Endothelial cell of umbilical vein (primary cell): Measurements from ENCODE around the gene SMAD3. TPM values are rescaled to one million over a fixed set of nuclear protein-coding genes. Genes with fewer than 3 reads are reported as not detected.

ENCODE experiments used
- BruUV-seq: library from RNA; stranded (reverse); fragments of 400-500 nt; replicated peaks from 2 replicates; lab custom pipeline; 2021; lab: Mats Ljungman, UMichigan
- CTCF ChIA-PET: fragments of 300-600, 350-600 bp; sonication (Branson Sonifier 250); formaldehyde crosslinking; loops from one replicate; lab custom pipeline; 2021; ENCODE audit warnings: antibody characterized with exemption, inconsistent platforms; lab: Charles Lee
- POLR2A ChIA-PET: fragments of 300-600, 350-600 bp; sonication (Branson Sonifier 250); formaldehyde crosslinking; loops from one replicate; lab custom pipeline; 2021; ENCODE audit warnings: antibody characterized with exemption, inconsistent platforms; lab: Charles Lee
- DNase-seq: peaks from one replicate; pipeline ENCODE4 v3.0.0-alpha.2; 2011; ENCODE audit warnings: low read depth, low spot score
- FAIRE-seq: peaks from 2 replicates; lab custom pipeline; 2011; peaks lifted over from hg19 to GRCh38; lab: Jason Lieb, UNC
- H2AFZ ChIP-seq: 2 replicates; pipeline ENCODE4 v1.6.0; 2012; ENCODE audit warnings: low read depth, low read length, control low read depth, inconsistent platforms
- H3K27ac ChIP-seq: 2 replicates; pipeline ENCODE4 v1.5.1; 2011; ENCODE audit warnings: low read depth, mild to moderate bottlenecking, control low read depth, low read length, moderate library complexity; ENCODE audit not compliant: insufficient read depth
- H3K27me3 ChIP-seq, 2 experiments: 2 replicates each; pipeline versions ENCODE4 v1.6.0 to v1.6.1; 2011; ENCODE audit warnings: low read length in 2 of 2, mixed read lengths in 1 of 2; ENCODE audit not compliant: control insufficient read depth in 2 of 2, insufficient read depth in 2 of 2
- H3K36me3 ChIP-seq, 2 experiments: 2 replicates in 1 of 2; 3 replicates in 1 of 2; pipeline ENCODE4 v1.5.1; 2011; ENCODE audit warnings: low read length in 2 of 2, mild to moderate bottlenecking in 1 of 2, moderate library complexity in 1 of 2; ENCODE audit not compliant: control insufficient read depth in 2 of 2, insufficient read depth in 2 of 2; ENCODE audit errors: extremely low read depth in 1 of 2
- H3K4me1 ChIP-seq: 3 replicates; pipeline ENCODE4 v1.5.1; 2011; ENCODE audit warnings: mild to moderate bottlenecking, low read length; ENCODE audit not compliant: control insufficient read depth, insufficient read depth; ENCODE audit errors: extremely low read depth
- H3K4me2 ChIP-seq: 2 replicates; pipeline ENCODE4 v1.6.1; 2011; ENCODE audit warnings: low read length, control low read depth, mixed read lengths; ENCODE audit not compliant: insufficient read depth
- H3K4me3 ChIP-seq, 3 experiments: fragments of 200-600 bp in 1 of 3; sonication (generic), shearing (Covaris generic) in 1 of 3; replicated peaks in 1 of 3; 2 replicates each; pipeline ENCODE4 v1.5.1; 2011 to 2016; ENCODE audit warnings: control low read depth in 3 of 3, low read length in 3 of 3, mild to moderate bottlenecking in 2 of 3, inconsistent platforms in 1 of 3, low read depth in 1 of 3, moderate library complexity in 1 of 3; ENCODE audit not compliant: insufficient read depth in 1 of 3
- H3K79me2 ChIP-seq: 2 replicates; pipeline ENCODE4 v1.6.0; 2012; ENCODE audit warnings: low read length, inconsistent platforms; ENCODE audit not compliant: control insufficient read depth, insufficient read depth
- H3K9ac ChIP-seq: replicated peaks from 2 replicates; pipeline ENCODE3; 2011; ENCODE audit warnings: low read length, control low read depth; ENCODE audit not compliant: insufficient read depth; ENCODE audit errors: extremely low read depth
- H3K9me1 ChIP-seq: replicated peaks from 3 replicates; pipeline ENCODE4 v1.6.0; 2011; ENCODE audit warnings: mild to moderate bottlenecking, low read length; ENCODE audit not compliant: control insufficient read depth, insufficient read depth; ENCODE audit errors: extremely low read depth
- H3K9me3 ChIP-seq: replicated peaks from 2 replicates; pipeline ENCODE4 v1.5.1; 2012; ENCODE audit warnings: low read length, inconsistent platforms; ENCODE audit not compliant: control insufficient read depth, insufficient read depth
- H4K20me1 ChIP-seq: replicated peaks from 2 replicates; pipeline ENCODE3; 2011; ENCODE audit warnings: mild to moderate bottlenecking, low read length; ENCODE audit not compliant: control insufficient read depth, insufficient read depth; ENCODE audit errors: extremely low read depth
- EZH2 ChIP-seq: IDR thresholded peaks from 2 replicates; pipeline ENCODE4 v1.6.1; 2012; ENCODE audit warnings: borderline replicate concordance, low read depth, mild to moderate bottlenecking, moderate library complexity, low read length, inconsistent platforms; ENCODE audit not compliant: severe bottlenecking
- FOS ChIP-seq: IDR thresholded peaks from 2 replicates; pipeline ENCODE4 v1.6.1; 2011; ENCODE audit warnings: mild to moderate bottlenecking, low read length, moderate library complexity, borderline replicate concordance; ENCODE audit not compliant: insufficient read depth
- GATA2 ChIP-seq: IDR thresholded peaks from 2 replicates; pipeline ENCODE4 v1.7.0; 2011; ENCODE audit warnings: low read depth, mild to moderate bottlenecking, moderate library complexity, mixed read lengths, low read length; ENCODE audit not compliant: insufficient read length, insufficient read depth
- JUN ChIP-seq: IDR thresholded peaks from 2 replicates; pipeline ENCODE4 v1.6.1; 2011; ENCODE audit warnings: borderline replicate concordance, low read depth; ENCODE audit not compliant: insufficient read length, insufficient read depth
- MAX ChIP-seq: IDR thresholded peaks from 2 replicates; pipeline ENCODE4 v1.6.1; 2011; ENCODE audit not compliant: insufficient read depth, insufficient read length
- MYC ChIP-seq: IDR thresholded peaks from one replicate; pipeline ENCODE4 v1.6.1; 2011; ENCODE audit warnings: mild to moderate bottlenecking, low read depth, low read length
- POLR2A ChIP-seq: IDR thresholded peaks from 2 replicates; pipeline ENCODE4 v1.6.1; 2012; ENCODE audit warnings: low read depth, mild to moderate bottlenecking, control low read depth, low read length
- POLR2AphosphoS5 ChIP-seq: IDR thresholded peaks from 2 replicates; pipeline ENCODE4 v1.6.1; 2012; ENCODE audit warnings: low read depth, mild to moderate bottlenecking, control low read depth, low read length, moderate library complexity; ENCODE audit not compliant: insufficient read depth
- dilution Hi-C: fragments of 300-500 bp; cut with MboI; formaldehyde crosslinking; loops from one replicate; pipeline ENCODE4 v1.15.0; 2019; ENCODE audit warnings: low sequenced_read_pairs; ENCODE audit not compliant: extremely low pct_ligation_motif_present
- intact Hi-C: fragments of 100-400 bp; cut with micrococcal nuclease; formaldehyde crosslinking; loops from one replicate; pipeline ENCODE4 v1.10.0; 2022
- polyA plus RNA-seq, 4 experiments: library from polyadenylated mRNA; depleted of rRNA in 3 of 4; stranded (reverse) in 3 of 4; unstranded in 1 of 4; fragments of >200 nt; gene quantifications; 2 replicates each; pipeline versions ENCODE4 v1.2.1 to v1.2.3, GENCODE V29; 2011 to 2012; ENCODE audit warnings: missing spikeins in 1 of 4
- total RNA-seq: library from RNA; stranded (reverse); gene quantifications from 2 replicates; pipeline ENCODE4 v1.2.3, GENCODE V29; 2021
- TF ChIP-seq, protein P1 (sequence below), 2 donors: IDR thresholded peaks; 1 replicate in 1 of 2; 2 replicates in 1 of 2; pipeline ENCODE4 v1.5.1; 2011; ENCODE audit warnings: low read length in 2 of 2, mild to moderate bottlenecking in 2 of 2, moderate library complexity in 2 of 2, control low read depth in 1 of 2, inconsistent platforms in 1 of 2, low read depth in 1 of 2; ENCODE audit not compliant: insufficient read depth in 1 of 2; ENCODE audit errors: extremely low read depth in 1 of 2

SMAD3 gene
- total and polyA plus RNA-seq, 2 donors (not counting 3 experiments of a cell fraction or from before 2014, with no cell fraction given): 56.4 to 88.2 TPM

- no peak overlapping the region for H3K4me2 ChIP-seq
- intact Hi-C loops: loop anchor here (2.0 kb wide), 1 partner anchor 43 kb away; no protein-coding TSS in a partner anchor
- no peaks in the 10 kb centered on the region for H3K9me1 ChIP-seq
- H3K4me1 ChIP-seq: peaks cover 80% of the 10 kb centered on the region
- no peak overlapping the region for H3K4me3 ChIP-seq
- no peaks in the 10 kb centered on the region for H3K9me3 ChIP-seq
- no peaks in the 10 kb centered on the region for H3K27me3 ChIP-seq
- no peak overlapping the region for H2AFZ ChIP-seq
- BruUV-seq: no TSS peak
- H3K36me3 ChIP-seq: peaks cover 4 to 11% of the 10 kb centered on the region in 2 experiments
- CTCF ChIA-PET: interaction anchor here (1.2 kb wide), 1 partner anchor 28 kb away, joined by 4 read pairs; no protein-coding TSS in a partner anchor
- no peaks in the 10 kb centered on the region for H4K20me1 ChIP-seq
- peak overlapping the region; percentile 5 for H3K27ac ChIP-seq
- TF ChIP-seq FOS: no peak
- TF ChIP-seq GATA2: no peak
- no peak for TF ChIP-seq JUN
- no peak for TF ChIP-seq MYC
- TF ChIP-seq POLR2A: no peak
- TF ChIP-seq POLR2AphosphoS5: no peak
- TF ChIP-seq, protein P1, sequence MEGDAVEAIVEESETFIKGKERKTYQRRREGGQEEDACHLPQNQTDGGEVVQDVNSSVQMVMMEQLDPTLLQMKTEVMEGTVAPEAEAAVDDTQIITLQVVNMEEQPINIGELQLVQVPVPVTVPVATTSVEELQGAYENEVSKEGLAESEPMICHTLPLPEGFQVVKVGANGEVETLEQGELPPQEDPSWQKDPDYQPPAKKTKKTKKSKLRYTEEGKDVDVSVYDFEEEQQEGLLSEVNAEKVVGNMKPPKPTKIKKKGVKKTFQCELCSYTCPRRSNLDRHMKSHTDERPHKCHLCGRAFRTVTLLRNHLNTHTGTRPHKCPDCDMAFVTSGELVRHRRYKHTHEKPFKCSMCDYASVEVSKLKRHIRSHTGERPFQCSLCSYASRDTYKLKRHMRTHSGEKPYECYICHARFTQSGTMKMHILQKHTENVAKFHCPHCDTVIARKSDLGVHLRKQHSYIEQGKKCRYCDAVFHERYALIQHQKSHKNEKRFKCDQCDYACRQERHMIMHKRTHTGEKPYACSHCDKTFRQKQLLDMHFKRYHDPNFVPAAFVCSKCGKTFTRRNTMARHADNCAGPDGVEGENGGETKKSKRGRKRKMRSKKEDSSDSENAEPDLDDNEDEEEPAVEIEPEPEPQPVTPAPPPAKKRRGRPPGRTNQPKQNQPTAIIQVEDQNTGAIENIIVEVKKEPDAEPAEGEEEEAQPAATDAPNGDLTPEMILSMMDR (IDR thresholded peaks at IDR 0.05; ENCODE audit: extremely low read depth in 1 of 2, insufficient read depth in 1 of 2, low read depth in 1 of 2, low read length in 2 of 2): no peak
- TF ChIP-seq EZH2: no peak
- no peak for TF ChIP-seq MAX
- dilution Hi-C loops: no loop called here
- no peak for DNase-seq
- H3K9ac ChIP-seq: no peak overlapping the region
- FAIRE-seq: no peak
- H3K79me2 ChIP-seq: peaks cover 97% of the 10 kb centered on the region
- POLR2A ChIA-PET: no interaction called here
Measured at GRCh38 chr15:67077641-67078215, 12.3 kb downstream of the SMAD3 start.
